GM10248 (cell line): ENCODE data around the gene OR4A47.
"Not testable (repeated sequence)": the region's sequence is repeated elsewhere in the genome, so short reads cannot be mapped to it uniquely, and the experiment has no call there.

ENCODE experiments used
- CTCF ChIA-PET: fragments of 300-600 bp; sonication (Branson Sonifier 250); formaldehyde crosslinking; extraction: SDS; loops from one replicate; lab custom pipeline; 2021; ENCODE audit warnings: antibody characterized with exemption; lab: Yijun Ruan, JAX
- POLR2A ChIA-PET: fragments of 350-650 bp; sonication (Branson Sonifier 250); formaldehyde crosslinking; extraction: SDS; loops from one replicate; lab custom pipeline; 2020; ENCODE audit warnings: antibody characterized with exemption; lab: Yijun Ruan, JAX
- DNase-seq: peaks from one replicate; pipeline ENCODE4 v3.0.0; 2012; ENCODE audit errors: extremely low spot score
- TF ChIP-seq, protein P1 (sequence below): IDR thresholded peaks from 2 replicates; pipeline ENCODE4 v1.5.1; 2012; ENCODE audit warnings: mild to moderate bottlenecking, low read depth; ENCODE audit errors: extremely low read depth, missing control alignments, control extremely low read depth

The OR4A47 gene, protein sequence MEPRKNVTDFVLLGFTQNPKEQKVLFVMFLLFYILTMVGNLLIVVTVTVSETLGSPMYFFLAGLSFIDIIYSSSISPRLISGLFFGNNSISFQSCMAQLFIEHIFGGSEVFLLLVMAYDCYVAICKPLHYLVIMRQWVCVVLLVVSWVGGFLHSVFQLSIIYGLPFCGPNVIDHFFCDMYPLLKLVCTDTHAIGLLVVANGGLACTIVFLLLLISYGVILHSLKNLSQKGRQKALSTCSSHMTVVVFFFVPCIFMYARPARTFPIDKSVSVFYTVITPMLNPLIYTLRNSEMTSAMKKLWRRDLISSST

GRCh38 chr11:48488493-48488892, at the start of gene OR4A47:
OR4A47 (plus strand) TSS chr11:48488793; CDS start chr11:48488793, 0 bp downstream.
- DNase-seq, POLR2A ChIA-PET, CTCF ChIA-PET: not testable (repeated sequence)

DNA sequence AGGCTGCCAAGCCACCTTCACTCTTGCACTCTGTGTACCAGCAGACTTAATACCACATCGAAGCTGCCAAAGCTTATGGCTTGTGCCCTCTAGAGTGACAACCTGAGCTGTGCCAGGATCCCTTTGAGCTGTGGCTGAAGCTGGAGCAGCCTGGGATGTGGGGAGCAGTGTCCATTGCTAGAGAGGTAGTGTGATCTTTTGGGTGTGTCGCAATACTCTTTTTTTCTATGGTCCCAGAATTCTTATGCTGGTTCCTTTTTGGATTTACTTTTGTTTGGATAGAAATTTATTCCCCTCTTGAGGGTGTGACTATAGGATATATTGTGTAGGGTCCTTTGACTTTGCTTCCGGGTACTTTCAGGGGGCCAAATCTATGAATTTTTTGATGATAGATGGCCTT, 32.7 kb upstream of the OR4A47 start:
- CTCF ChIA-PET, DNase-seq, POLR2A ChIA-PET: not testable (repeated sequence)

DNA sequence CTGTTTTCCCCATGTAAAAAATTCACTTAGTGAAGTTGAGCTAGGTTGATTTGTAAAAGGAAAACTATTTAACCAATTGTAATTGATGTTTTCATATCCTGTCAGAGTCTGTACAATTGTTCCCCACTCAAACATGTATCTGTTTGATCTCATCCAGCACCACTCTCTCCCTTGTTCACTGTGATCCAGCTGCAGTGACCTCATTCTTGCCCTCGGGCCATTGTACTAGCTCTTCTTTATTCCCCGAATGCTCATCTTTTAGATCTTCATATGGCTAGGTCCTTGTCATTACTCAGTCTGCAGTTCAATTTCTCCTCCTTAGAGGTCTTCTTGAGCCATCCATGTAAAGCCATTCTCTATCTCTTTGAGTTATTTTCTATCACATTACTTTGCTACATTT, 14.6 kb upstream of the OR4A47 start:
- DNase-seq, POLR2A ChIA-PET, CTCF ChIA-PET: not testable (repeated sequence)

DNA sequence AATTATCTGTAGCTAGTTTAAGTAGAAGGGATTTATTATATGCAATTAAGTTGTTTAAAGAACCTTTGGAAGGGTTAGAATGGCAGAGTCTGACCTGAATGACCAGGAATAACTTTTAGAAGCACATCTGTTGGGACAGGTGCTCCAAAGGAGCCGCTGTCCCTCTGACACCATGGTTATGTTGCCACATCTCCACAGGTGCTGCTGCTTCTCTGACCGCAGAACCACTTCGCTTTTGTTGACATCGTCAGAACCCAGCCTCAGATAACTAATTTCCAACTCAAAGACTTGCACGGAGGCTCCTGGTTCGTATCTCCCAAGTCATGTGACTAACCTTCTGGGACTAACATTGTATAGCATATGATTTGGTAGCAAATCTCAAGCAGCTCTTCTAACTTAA, 13.9 kb upstream of the OR4A47 start:
- POLR2A ChIA-PET, CTCF ChIA-PET, DNase-seq: not testable (repeated sequence)

GRCh38 chr11:48506169-48506568, 17.6 kb downstream of the OR4A47 start:
- CTCF ChIA-PET, POLR2A ChIA-PET, DNase-seq: not testable (repeated sequence)

DNA sequence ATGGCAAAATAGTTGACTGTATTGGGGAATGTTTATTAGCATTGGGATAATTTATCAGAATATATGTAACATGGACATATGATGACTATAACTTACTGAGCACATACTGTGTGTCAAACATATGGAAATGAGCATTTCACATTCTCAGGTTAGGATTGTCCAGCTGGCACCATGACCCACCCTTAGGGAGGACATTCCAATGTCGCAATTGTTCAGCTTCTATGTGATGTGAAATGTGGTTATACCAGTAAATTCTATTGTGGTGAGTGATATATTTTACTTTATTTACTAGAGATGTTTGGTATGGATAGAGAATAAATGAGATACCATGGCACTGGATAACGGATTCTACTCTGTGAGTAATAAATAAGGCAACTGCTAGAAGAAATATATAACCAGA, 50.4 kb downstream of the OR4A47 start:
- POLR2A ChIA-PET = no interaction called here
- no peak for DNase-seq
- TF ChIP-seq, protein P1, sequence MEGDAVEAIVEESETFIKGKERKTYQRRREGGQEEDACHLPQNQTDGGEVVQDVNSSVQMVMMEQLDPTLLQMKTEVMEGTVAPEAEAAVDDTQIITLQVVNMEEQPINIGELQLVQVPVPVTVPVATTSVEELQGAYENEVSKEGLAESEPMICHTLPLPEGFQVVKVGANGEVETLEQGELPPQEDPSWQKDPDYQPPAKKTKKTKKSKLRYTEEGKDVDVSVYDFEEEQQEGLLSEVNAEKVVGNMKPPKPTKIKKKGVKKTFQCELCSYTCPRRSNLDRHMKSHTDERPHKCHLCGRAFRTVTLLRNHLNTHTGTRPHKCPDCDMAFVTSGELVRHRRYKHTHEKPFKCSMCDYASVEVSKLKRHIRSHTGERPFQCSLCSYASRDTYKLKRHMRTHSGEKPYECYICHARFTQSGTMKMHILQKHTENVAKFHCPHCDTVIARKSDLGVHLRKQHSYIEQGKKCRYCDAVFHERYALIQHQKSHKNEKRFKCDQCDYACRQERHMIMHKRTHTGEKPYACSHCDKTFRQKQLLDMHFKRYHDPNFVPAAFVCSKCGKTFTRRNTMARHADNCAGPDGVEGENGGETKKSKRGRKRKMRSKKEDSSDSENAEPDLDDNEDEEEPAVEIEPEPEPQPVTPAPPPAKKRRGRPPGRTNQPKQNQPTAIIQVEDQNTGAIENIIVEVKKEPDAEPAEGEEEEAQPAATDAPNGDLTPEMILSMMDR = no peak
- CTCF ChIA-PET = no interaction called here
